Measurements from ENCODE around the gene TWF2.

DNA sequence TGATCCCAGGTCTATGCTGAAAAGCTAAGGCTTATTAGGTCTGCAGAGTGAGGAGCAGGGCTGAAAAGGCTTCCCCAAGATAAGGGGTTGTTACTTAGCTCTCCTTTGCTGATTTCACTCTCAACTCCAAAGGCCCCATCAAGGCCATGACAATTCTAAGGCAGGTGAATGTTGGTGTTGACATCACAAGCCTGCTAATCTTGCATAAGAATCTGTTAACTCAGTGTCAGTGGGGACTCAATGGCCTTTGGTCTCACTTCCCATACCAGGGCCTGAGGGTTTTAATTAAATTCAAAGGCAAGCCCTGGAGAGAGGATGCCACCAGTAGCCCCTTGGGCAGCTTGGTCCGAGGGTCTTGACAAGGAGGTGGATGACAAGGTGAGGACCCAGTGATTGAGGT lies 50.4 kb downstream of the TWF2 start:
- TF ChIP-seq POLR2A (IDR thresholded peaks at IDR 0.05; ENCODE audit: low read length) (no peak), GATA1 (IDR thresholded peaks at IDR 0.05; ENCODE audit: low read depth, low read length) (no peak)
